Right ventricle myocardium inferior (tissue), 1 donor: ENCODE results near the gene ATXN7. TPM values are rescaled to one million over a fixed set of nuclear protein-coding genes. Genes with fewer than 3 reads are reported as not detected.

Source experiments
- ATAC-seq: fragments of 200-7000 bp; cut with Tn5 transposase; one replicate; pipeline ENCODE4 v1.9.1; 2020; ENCODE audit warnings: mild to moderate bottlenecking, moderate library complexity
- DNase-seq: peaks from one replicate; pipeline ENCODE4 v3.0.0; 2021; ENCODE audit errors: missing footprints
- intact Hi-C: fragments of 100-400 bp; cut with DNase I; formaldehyde crosslinking; loops from one replicate; pipeline ENCODE4 v1.11.0; 2022
- total RNA-seq: library from RNA; stranded (reverse); fragmentation: NEBNext Ultra II Directional; extraction: Animal tissue kit (Norgen Biotek cat#: 25700); gene quantifications from one replicate; pipeline ENCODE4 v1.2.1, GENCODE V29; 2021
- donor health status: DM: no; HTN: yes; CAD: no; lungs with severe emphysema.

The ATXN7 gene
- total RNA-seq, 1 donor from 2014 or later: 9.3 TPM

DNA sequence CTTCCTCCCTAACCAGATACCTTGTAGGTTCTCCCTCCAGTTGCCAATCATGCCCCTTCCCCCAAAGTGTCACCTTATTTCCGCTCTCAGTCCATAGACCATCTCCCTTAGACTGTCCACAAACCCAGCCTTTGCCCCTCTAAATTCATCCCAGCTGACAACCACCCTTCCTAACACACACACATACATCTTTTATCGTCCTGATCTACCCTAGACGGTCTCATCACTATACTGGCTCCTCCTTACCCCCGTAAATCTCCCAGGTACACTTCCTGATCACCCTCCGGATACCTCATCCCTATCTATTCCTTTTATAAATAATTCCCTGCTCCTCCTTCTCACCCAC, 890 bp upstream of the ATXN7 start:
- ATAC-seq (peak; percentile 9), DNase-seq (no peak)
- intact Hi-C loops: loop anchor here (2.0 kb wide), 1 partner anchor 46 kb away; no protein-coding TSS in a partner anchor

GRCh38 chr3:63864008-63864964, 619 bp downstream of the ATXN7 start:
- DNase-seq: peak; percentile 70
- intact Hi-C loops: no loop called here
- ATAC-seq: peak; percentile 60

DNA sequence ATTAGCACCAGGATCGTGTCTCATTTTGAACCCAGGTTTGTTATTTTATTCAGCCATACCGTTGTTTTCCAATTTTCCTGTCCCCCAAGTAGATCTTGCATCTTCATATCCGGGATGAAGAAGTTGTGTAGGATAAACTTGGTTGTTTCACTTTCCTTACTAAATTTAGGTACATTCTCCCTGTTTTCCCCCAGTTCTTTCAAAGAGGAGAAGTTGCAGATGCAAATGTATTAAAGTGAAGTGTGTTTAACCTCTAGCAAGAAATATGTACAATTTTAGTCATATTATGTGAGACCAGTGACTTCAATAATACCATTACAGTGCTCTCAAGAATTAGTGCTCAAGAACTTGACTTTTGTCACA, 1.3 kb downstream of the ATXN7 start:
- ATAC-seq: no peak
- no peak for DNase-seq
- intact Hi-C loops: no loop called here

GRCh38 chr3:63867225-63867624, 3.6 kb downstream of the ATXN7 start:
- intact Hi-C loops: no loop called here
- no peak for ATAC-seq
- DNase-seq: no peak

DNA sequence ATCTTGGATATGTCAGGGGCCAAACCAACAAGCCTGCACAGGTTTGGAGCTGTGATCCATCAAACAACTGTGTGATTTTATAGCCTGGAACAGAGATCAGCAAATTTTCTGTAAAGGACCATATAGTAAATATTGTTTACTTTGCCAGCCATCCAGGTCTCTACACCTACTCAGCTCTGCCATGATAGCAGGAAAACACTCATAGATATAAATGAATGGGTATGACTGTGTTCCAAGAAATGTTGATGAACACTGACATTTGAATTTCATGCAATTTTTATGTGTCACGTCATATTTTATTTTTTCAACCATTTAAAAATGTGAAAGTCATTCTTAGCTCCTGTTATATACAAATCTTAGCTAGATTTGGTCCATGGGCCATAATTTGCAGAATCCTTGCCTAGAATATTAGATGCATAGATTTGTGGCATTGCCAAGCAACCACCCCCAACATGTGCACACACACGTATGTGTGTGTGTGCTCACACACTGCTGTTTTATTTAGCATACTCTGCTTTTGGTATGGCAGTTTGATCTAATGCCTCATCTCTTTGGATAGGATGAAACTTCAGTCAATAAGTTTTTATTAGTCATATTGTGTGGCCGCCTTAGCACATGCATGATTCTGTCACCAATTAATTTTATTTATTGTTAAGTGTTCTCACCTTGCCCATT, 6.4 kb downstream of the ATXN7 start:
- intact Hi-C loops: no loop called here
- ATAC-seq: no peak

DNA sequence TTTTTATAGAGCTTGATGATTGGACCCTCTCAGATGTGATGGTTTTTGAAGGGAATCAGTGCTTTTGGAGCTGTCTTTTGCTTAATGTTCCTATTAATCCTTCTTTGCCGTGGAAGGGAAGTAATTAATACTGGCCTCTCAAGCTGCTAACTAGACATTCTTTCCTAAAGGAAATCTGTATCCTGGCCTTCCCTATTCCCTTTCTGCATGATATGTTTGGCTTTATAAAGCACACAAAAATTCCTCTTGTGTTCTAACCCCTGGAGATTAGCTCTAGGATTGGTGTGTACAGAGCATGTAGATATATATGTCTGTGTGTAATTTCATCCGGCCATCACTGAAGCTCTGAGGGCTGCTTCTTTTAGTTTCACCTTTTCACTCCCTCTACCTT, 6.9 kb downstream of the ATXN7 start:
- intact Hi-C loops: no loop called here
- no peak for ATAC-seq
- DNase-seq: no peak

More for the DNA sequence above, 6.4 kb downstream of the ATXN7 start:
- DNase-seq: no peak

DNA sequence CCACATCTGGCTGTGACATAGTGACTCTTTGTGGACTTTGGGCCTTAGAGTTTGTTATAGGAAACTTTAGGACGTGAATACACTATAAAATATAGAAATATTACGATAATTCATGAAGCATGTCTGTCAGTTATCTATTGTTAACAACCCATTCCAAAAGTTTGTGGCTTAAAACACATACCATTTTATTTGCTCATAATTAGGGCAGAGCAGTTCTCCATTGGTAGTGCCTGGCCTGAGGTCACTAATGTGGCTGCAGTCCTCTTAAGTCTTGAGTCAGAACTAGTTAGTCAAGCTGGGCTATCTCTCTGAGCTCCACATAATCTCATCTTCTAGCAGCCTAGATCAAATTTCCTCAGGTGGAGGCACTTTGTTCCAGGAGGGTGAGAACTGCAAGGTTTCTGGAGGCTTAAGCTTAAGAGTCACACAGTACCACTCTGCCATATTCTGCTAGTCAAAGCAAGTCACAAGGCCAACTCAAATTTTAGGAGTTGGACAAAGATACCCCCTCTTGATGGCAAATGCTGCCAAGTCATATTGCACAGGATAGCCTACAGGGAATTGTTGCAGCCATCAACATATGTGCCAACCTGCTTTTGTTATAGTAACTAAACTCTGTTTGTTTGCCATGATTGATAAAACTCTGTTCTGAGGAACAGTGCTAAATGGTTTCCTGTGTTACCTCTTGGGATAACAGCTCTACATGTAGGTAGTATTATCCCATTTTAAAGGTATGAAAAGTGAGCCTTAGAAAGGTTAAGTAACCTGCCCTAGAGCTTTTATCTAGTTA, 8.7 kb downstream of the ATXN7 start:
- intact Hi-C loops: no loop called here
- ATAC-seq: no peak
- no peak for DNase-seq

- no peak for DNase-seq
- intact Hi-C loops: no loop called here
- no peak for ATAC-seq
Measured at GRCh38 chr3:63874769-63875168, 11.1 kb downstream of the ATXN7 start.

GRCh38 chr3:63875510-63875909, 11.8 kb downstream of the ATXN7 start:
- DNase-seq (no peak), ATAC-seq (no peak)
- intact Hi-C loops: no loop called here

DNA sequence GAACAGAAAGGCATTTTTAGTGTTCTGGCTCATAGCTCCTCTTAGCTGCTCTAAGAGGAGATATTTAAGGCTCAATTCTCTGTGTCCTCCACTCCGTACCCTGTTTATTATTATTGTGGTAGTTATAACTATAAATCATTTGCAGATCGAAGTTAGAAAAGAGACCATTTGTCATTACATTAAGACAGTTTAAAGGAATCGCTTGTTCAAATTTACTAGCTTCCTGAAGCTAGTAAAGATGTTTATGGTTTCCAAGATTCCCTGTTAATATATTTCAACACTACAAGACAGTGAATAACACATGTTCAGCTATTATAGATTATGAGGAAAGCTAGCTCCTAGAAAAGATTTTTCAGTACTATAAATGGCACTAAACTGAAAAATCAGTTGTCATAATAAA, 12.6 kb downstream of the ATXN7 start:
- DNase-seq (no peak), ATAC-seq (no peak)
- intact Hi-C loops: no loop called here

DNA sequence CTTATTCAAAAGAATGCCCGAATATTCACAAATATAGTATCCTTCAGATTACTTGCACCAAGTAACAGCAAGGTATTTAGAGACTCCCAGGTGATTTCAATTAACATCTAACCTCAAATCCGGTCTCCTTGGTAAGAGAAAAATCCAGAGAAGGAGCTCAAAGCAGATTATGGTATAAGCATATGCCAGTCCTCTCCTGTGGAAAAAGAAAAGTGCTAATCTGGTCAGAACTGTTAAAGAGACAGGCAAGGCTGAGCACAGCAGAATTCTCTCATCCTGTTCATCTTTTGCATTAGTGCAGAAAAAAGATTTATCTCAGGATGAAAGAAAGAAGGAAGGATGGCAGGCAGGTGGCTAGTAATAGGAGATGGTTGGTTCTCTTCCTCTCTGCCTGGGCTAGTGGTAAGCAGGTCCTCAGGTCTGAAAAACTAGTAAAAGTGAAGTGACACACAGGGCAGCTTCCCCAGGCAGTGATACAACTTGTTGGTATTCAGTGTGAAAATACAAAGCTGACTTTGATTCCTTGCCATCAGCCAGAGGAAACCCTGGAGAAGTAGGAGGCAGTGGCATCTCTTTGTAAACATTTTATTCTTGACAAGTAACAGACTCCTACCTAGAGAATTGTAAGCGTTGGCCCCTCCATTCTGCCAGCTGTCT, 14.2 kb downstream of the ATXN7 start:
- no peak for ATAC-seq
- intact Hi-C loops: no loop called here
- DNase-seq: no peak

GRCh38 chr3:63878394-63879060, 14.9 kb downstream of the ATXN7 start:
- intact Hi-C loops: no loop called here

GRCh38 chr3:63880653-63881052, 17.0 kb downstream of the ATXN7 start:
- DNase-seq (no peak), ATAC-seq (no peak)
- intact Hi-C loops: no loop called here

More at GRCh38 chr3:63878394-63879060, 14.9 kb downstream of the ATXN7 start:
- ATAC-seq (no peak), DNase-seq (no peak)

- ATAC-seq (no peak), DNase-seq (no peak)
- intact Hi-C loops: no loop called here
Measured at GRCh38 chr3:63886858-63887257, 23.2 kb downstream of the ATXN7 start.

GRCh38 chr3:63891518-63891917, 27.9 kb downstream of the ATXN7 start:
- ATAC-seq (no peak), DNase-seq (no peak)
- intact Hi-C loops: no loop called here

GRCh38 chr3:63892773-63893352, 29.2 kb downstream of the ATXN7 start:
- intact Hi-C loops: no loop called here
- DNase-seq: no peak
- no peak for ATAC-seq

GRCh38 chr3:63895422-63896189, 31.9 kb downstream of the ATXN7 start:
- ATAC-seq (no peak), DNase-seq (no peak)
- intact Hi-C loops: no loop called here
